ENCODE measurements around the gene QPCT. TPM values are rescaled to one million over a fixed set of nuclear protein-coding genes. Genes with fewer than 3 reads are reported as not detected.

Gene QPCT
- polyA plus RNA-seq, 1 of the 3 experiments (the other 2 are of a cell fraction): 0.12 TPM

DNA sequence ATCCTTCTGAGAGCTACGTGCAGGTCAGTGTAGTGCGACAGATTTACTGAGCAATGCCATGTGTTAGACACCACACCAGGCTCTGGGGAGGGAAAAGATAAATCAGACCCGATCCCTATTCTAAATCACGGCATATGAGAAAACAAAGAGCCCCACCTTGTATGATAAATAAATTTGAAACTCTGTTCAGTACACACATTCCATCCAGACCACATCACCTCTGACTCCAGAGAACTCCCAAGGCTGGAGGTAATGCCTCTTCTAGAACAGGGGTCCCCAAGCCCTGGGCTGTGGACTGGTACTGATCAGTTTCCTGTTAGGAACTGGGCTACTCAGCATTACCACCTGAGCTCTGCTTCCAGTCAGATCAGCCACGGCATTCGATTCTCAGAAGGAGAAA is 77.3 kb downstream of the QPCT start (continued):
- TF ChIP-seq, protein P1, sequence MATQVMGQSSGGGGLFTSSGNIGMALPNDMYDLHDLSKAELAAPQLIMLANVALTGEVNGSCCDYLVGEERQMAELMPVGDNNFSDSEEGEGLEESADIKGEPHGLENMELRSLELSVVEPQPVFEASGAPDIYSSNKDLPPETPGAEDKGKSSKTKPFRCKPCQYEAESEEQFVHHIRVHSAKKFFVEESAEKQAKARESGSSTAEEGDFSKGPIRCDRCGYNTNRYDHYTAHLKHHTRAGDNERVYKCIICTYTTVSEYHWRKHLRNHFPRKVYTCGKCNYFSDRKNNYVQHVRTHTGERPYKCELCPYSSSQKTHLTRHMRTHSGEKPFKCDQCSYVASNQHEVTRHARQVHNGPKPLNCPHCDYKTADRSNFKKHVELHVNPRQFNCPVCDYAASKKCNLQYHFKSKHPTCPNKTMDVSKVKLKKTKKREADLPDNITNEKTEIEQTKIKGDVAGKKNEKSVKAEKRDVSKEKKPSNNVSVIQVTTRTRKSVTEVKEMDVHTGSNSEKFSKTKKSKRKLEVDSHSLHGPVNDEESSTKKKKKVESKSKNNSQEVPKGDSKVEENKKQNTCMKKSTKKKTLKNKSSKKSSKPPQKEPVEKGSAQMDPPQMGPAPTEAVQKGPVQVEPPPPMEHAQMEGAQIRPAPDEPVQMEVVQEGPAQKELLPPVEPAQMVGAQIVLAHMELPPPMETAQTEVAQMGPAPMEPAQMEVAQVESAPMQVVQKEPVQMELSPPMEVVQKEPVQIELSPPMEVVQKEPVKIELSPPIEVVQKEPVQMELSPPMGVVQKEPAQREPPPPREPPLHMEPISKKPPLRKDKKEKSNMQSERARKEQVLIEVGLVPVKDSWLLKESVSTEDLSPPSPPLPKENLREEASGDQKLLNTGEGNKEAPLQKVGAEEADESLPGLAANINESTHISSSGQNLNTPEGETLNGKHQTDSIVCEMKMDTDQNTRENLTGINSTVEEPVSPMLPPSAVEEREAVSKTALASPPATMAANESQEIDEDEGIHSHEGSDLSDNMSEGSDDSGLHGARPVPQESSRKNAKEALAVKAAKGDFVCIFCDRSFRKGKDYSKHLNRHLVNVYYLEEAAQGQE (IDR thresholded peaks at IDR 0.05; ENCODE audit: low read depth, low read length): no peak
- TF ChIP-seq EP300 (IDR thresholded peaks at IDR 0.05; ENCODE audit: borderline replicate concordance in 1 of 2, low read depth in 1 of 2, low read length in 1 of 2): no peak
- no peak for TF ChIP-seq TAF1 (IDR thresholded peaks at IDR 0.05; ENCODE audit: borderline replicate concordance, low read depth, low read length)
- TF ChIP-seq RCOR1 (IDR thresholded peaks at IDR 0.05; ENCODE audit: low read length): no peak
- no peak for TF ChIP-seq ZBTB33 (IDR thresholded peaks at IDR 0.05; ENCODE audit: borderline replicate concordance, low read depth)

DNA sequence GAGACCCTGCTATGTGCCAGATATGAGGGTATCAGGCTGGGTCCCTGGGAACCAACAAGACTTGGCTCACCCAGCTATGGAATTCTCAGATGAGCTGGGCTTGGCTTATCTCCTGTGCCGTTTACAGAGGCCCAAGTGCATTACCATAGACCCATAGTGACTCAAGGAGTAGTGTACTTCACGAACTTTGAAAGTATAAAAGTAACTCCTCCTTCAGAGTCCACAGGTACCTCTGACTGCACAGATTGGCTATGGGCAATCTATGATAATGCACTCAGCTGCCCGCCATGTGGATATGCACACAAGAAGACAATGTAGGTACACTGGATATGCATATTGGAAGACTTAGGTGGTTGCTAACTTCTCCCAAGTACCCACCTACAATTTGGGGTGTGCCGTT is 78.4 kb downstream of the QPCT start:
- no peak overlapping the region for H3K9ac ChIP-seq
- CTCF ChIA-PET: interaction anchor here (1.2 to 5.7 kb wide), 5 partner anchors 7 to 455 kb away, joined by 3 to 30 read pairs (median 5); no protein-coding TSS in a partner anchor
- H3K79me2 ChIP-seq (ENCODE audit: insufficient read depth): no peaks in the 10 kb centered on the region
- no peak overlapping the region for H3K4me2 ChIP-seq
- no peaks in the 10 kb centered on the region for H3K36me3 ChIP-seq (replicated peaks in 1 of 2; ENCODE audit: control insufficient read depth in 1 of 2, insufficient read depth in 2 of 2, low read length in 1 of 2)
- no peaks in the 10 kb centered on the region for H3K9me2 ChIP-seq
- no peak overlapping the region for H2AFZ ChIP-seq (ENCODE audit: low read depth)
- POLR2A ChIA-PET: interaction anchor here (0.5 kb wide), 1 partner anchor 82 kb away, joined by 3 read pairs; no protein-coding TSS in a partner anchor
- H4K20me1 ChIP-seq (ENCODE audit: insufficient read depth): no peaks in the 10 kb centered on the region
- H3K27me3 ChIP-seq (ENCODE audit: insufficient read depth): no peaks in the 10 kb centered on the region
- DNase-seq: no peak
- H3K27ac ChIP-seq (ENCODE audit: low read depth in 2 of 2, low read length in 1 of 2): no peak overlapping the region
- no peaks in the 10 kb centered on the region for H3F3A ChIP-seq (replicated peaks; ENCODE audit: insufficient read depth)
- H3K4me3 ChIP-seq (ENCODE audit: low read depth in 2 of 2, low read length in 1 of 2): no peak overlapping the region
- no peaks in the 10 kb centered on the region for H3K9me3 ChIP-seq
- no peaks in the 10 kb centered on the region; a peak in 1 of 4 replicates for H3K4me1 ChIP-seq (ENCODE audit: control insufficient read depth in 1 of 2, insufficient read depth in 2 of 2, low read depth in 1 of 2, low read length in 1 of 2)
- WGBS (ENCODE audit: low lambda C conversion rate): 91% methylated on average over 4 of the region's 4 CpGs
- TF ChIP-seq SMC3 (IDR thresholded peaks at IDR 0.05; ENCODE audit: low read depth, low read length) (no peak), RXRA (IDR thresholded peaks at IDR 0.05; ENCODE audit: borderline replicate concordance, low read depth) (no peak), NRF1 (IDR thresholded peaks at IDR 0.05; ENCODE audit: low read depth, low read length) (no peak), TAF1 (IDR thresholded peaks at IDR 0.05; ENCODE audit: borderline replicate concordance, low read depth, low read length) (no peak), NFIC (IDR thresholded peaks at IDR 0.05; ENCODE audit: borderline replicate concordance) (no peak), FOXM1 (IDR thresholded peaks at IDR 0.05; ENCODE audit: low read depth) (no peak), PBX3 (IDR thresholded peaks at IDR 0.05) (no peak), CHD2 (IDR thresholded peaks at IDR 0.05; ENCODE audit: low read length, partially characterized antibody) (no peak), RAD21 (IDR thresholded peaks at IDR 0.05; ENCODE audit: low read length) (no peak), GATA2 (CRISPR knock-in tag; IDR thresholded peaks at IDR 0.05) (no peak), GABPA (IDR thresholded peaks at IDR 0.05; ENCODE audit: low read depth) (no peak), JUND (IDR thresholded peaks at IDR 0.05) (no peak), FOXJ3 (CRISPR knock-in tag; IDR thresholded peaks at IDR 0.05) (no peak), RFX5 (IDR thresholded peaks at IDR 0.05; ENCODE audit: low read length) (no peak), TEAD4 (IDR thresholded peaks at IDR 0.05; ENCODE audit: borderline replicate concordance, insufficient read depth) (no peak), SIN3A (IDR thresholded peaks at IDR 0.05; ENCODE audit: borderline replicate concordance, low read depth, low read length) (no peak)
- TF ChIP-seq, protein P2, sequence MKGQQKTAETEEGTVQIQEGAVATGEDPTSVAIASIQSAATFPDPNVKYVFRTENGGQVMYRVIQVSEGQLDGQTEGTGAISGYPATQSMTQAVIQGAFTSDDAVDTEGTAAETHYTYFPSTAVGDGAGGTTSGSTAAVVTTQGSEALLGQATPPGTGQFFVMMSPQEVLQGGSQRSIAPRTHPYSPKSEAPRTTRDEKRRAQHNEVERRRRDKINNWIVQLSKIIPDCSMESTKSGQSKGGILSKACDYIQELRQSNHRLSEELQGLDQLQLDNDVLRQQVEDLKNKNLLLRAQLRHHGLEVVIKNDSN (IDR thresholded peaks at IDR 0.05; ENCODE audit: borderline replicate concordance, low read depth): no peak

All from SK-N-SH (cell line).